BJ (cell line): Measurements from ENCODE around the gene ATP6V1F. TPM values are rescaled to one million over a fixed set of nuclear protein-coding genes. Genes with fewer than 3 reads are reported as not detected.

Experiments used
- CTCF ChIA-PET: fragments of 350-600 bp; formaldehyde crosslinking; extraction: SDS; loops from one replicate; lab custom pipeline; 2021; ENCODE audit warnings: antibody characterized with exemption, inconsistent platforms; lab: Yijun Ruan, JAX
- POLR2A ChIA-PET: fragments of 300-600 bp; sonication (Branson Sonifier 250); formaldehyde crosslinking; extraction: SDS; loops from one replicate; lab custom pipeline; 2021; ENCODE audit warnings: antibody characterized with exemption; lab: Charles Lee
- DNase-seq: peaks from one replicate; pipeline ENCODE4 v3.0.0-alpha.2; 2011; ENCODE audit warnings: low read depth
- H3K27me3 ChIP-seq: 2 replicates; pipeline ENCODE4 v1.6.0; 2011; ENCODE audit warnings: low read length; ENCODE audit not compliant: control insufficient read depth, insufficient read depth
- H3K36me3 ChIP-seq: 2 replicates; pipeline ENCODE4 v1.5.1; 2011; ENCODE audit warnings: low read length; ENCODE audit not compliant: control insufficient read depth, insufficient read depth
- H3K4me3 ChIP-seq: 2 replicates; pipeline ENCODE4 v1.5.1; 2011; ENCODE audit warnings: low read depth, mild to moderate bottlenecking, control low read depth, low read length
- polyA plus RNA-seq: library from polyadenylated mRNA; depleted of rRNA; stranded (reverse); fragments of >200 nt; gene quantifications from 2 replicates; pipeline ENCODE4 v1.2.3, GENCODE V29; 2011
- TF ChIP-seq, protein P1 (sequence below): IDR thresholded peaks from 2 replicates; pipeline ENCODE4 v1.5.1; 2011; ENCODE audit warnings: low read depth, mild to moderate bottlenecking, control low read depth, inconsistent platforms, low read length, moderate library complexity; ENCODE audit not compliant: insufficient read depth

Gene ATP6V1F
- polyA plus RNA-seq, 1 experiment: 198 TPM

DNA sequence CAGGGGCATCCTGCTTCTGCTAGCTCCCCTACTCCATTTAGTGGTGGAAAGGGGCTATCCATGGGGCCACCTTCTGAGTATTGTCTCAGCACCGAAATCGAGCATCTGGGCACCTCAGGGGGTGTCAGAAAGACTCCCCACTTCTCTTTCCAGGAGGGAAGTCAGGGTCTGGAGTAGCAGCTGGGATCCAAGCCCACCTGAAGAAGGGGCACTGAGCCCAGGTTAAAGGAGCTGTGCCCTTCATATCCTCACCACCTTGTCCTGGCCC, 29.8 kb upstream of the ATP6V1F start:
- POLR2A ChIA-PET: interaction anchor here (0.6 to 2.9 kb wide), 4 partner anchors 30 to 94 kb away, joined by 3 to 12 read pairs (median 10); partner anchors contain the start of genes ATP6V1F and CALU
- Histone ChIP-seq H3K4me3 (peak overlapping the region; percentile 97), H3K36me3 (peaks cover 23% of the 10 kb centered on the region), H3K27me3 (no peaks in the 10 kb centered on the region)
- CTCF ChIA-PET: interaction anchor here (2.9 to 4.2 kb wide), 2 partner anchors 9 to 92 kb away, joined by 9 to 30 read pairs; no protein-coding TSS in a partner anchor
- TF ChIP-seq, protein P1, sequence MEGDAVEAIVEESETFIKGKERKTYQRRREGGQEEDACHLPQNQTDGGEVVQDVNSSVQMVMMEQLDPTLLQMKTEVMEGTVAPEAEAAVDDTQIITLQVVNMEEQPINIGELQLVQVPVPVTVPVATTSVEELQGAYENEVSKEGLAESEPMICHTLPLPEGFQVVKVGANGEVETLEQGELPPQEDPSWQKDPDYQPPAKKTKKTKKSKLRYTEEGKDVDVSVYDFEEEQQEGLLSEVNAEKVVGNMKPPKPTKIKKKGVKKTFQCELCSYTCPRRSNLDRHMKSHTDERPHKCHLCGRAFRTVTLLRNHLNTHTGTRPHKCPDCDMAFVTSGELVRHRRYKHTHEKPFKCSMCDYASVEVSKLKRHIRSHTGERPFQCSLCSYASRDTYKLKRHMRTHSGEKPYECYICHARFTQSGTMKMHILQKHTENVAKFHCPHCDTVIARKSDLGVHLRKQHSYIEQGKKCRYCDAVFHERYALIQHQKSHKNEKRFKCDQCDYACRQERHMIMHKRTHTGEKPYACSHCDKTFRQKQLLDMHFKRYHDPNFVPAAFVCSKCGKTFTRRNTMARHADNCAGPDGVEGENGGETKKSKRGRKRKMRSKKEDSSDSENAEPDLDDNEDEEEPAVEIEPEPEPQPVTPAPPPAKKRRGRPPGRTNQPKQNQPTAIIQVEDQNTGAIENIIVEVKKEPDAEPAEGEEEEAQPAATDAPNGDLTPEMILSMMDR: no peak
- no peak for DNase-seq

DNA sequence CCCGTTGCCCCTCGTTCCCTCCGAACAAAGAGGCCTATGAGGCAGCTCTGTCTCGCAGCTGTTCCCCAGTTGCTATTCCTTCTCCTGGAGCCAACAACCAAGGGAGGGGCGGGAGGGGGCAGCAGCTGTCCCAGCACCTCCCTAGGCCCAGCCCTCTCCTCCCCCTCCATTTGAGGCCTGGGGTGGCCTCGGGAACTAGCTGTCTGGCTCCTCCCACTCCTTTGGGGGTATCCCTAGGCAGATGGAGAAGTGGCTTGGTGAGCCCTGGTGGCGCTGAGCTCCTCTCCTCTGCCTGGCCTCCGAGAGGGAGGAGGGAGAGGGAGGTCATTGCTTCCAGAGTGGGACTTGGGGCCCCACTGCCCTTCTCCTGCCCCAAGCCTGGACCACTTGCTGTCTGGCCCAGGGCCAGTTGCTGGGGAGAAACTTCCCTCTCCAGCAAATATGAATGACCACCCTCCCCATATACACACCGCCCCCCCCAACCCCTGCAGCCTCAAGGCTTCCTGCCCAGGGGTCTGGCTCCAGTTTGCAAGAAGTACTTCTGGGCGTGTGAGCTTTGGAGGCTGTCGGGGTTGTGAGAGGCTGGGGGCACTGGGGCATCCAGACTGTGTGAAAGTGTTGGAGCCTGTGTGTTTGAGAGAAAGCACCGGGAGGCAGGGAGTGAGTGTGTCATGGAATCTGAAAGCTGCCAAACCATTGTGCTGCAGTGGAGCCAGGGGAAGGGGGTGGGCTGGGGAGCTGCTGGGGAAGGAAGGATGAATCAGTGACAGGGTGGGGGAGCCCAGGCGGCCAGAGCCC, 29.3 kb upstream of the ATP6V1F start:
- CTCF ChIA-PET: interaction anchor here (0.6 to 4.2 kb wide), 3 partner anchors 9 to 770 kb away, joined by 3 to 30 read pairs (median 9); no protein-coding TSS in a partner anchor
- peaks cover 28% of the 10 kb centered on the region for H3K36me3 ChIP-seq
- POLR2A ChIA-PET: interaction anchor here (0.6 to 2.9 kb wide), 5 partner anchors 30 to 94 kb away, joined by 3 to 12 read pairs (median 8); partner anchors contain the start of genes ATP6V1F and CALU
- TF ChIP-seq, protein P1: no peak
- DNase-seq: no peak
- H3K27me3 ChIP-seq: no peaks in the 10 kb centered on the region
- peak overlapping the region; percentile 97 for H3K4me3 ChIP-seq

DNA sequence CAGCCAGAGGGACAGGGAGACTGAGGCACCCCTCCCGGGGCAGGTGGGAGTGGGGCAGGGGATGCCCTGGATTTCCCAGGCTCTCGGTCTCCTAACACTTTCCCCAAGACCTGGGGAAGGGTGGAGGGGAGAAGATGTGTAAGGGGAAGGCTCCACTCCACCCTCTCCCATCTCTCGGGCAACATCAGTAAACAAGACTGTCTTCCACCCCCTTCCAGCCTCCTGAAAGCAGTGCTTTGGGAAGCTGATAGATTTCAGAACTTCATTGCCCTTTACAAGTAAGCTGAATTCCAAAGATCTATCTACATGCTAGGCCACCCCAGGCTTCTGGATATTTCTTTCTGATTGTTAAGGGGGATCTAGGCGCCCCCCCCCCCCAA, 28.7 kb upstream of the ATP6V1F start:
- Histone ChIP-seq H3K4me3 (peak overlapping the region; percentile 97), H3K27me3 (no peaks in the 10 kb centered on the region), H3K36me3 (peaks cover 34% of the 10 kb centered on the region)
- ChIA-PET POLR2A (interaction anchor here (1.0 kb wide), 1 partner anchor 42 kb away, joined by 3 read pairs; no protein-coding TSS in a partner anchor), CTCF (interaction anchor here (0.6 to 4.2 kb wide), 3 partner anchors 8 to 770 kb away, joined by 3 to 30 read pairs (median 9); no protein-coding TSS in a partner anchor)
- TF ChIP-seq, protein P1: no peak
- DNase-seq: no peak

DNA sequence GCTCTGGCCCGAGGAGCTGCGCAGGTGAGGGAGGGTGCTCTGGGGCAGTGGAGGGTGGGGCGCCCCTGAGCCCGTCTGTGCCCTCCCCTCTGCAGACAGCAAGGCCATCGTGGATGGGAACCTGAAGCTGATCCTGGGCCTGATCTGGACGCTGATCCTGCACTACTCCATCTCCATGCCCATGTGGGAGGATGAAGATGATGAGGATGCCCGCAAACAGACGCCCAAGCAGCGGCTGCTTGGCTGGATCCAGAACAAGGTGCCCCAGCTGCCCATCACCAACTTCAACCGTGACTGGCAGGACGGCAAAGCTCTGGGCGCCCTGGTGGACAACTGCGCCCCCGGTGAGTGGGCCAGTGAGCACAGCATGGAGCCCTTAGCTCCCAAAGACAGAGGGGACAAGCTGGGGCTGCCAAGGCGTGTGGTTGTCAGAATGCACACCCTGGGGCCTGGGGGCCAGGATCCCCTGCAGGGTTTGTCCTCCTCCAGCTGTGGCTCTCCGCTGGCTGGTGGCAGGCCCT, 27.4 kb upstream of the ATP6V1F start:
- peaks cover 47% of the 10 kb centered on the region for H3K36me3 ChIP-seq
- ChIA-PET POLR2A (no interaction called here), CTCF (interaction anchor here (1.6 to 2.7 kb wide), 3 partner anchors 27 to 97 kb away, joined by 5 to 8 read pairs (median 5); partner anchors contain the start of genes ATP6V1F and CALU)
- H3K27me3 ChIP-seq: no peaks in the 10 kb centered on the region
- TF ChIP-seq, protein P1: no peak
- no peak for DNase-seq
- H3K4me3 ChIP-seq: no peak overlapping the region
